T-helper 17 cell (primary cell): ENCODE data around the gene HNRNPK. TPM values are rescaled to one million over a fixed set of nuclear protein-coding genes. Genes with fewer than 3 reads are reported as not detected.

Source experiments
- ATAC-seq: fragments of 150-1000 bp; cut with Tn5 transposase; 2 replicates; pipeline ENCODE4 v1.10.0; 2021; ENCODE audit warnings: mild to moderate bottlenecking, moderate library complexity
- DNase-seq, 3 donors: peaks; one replicate each; pipeline versions ENCODE4 v3.0.0 to v3.0.0-alpha.2; 2020 to 2021
- H3K9me3 ChIP-seq: one replicate; pipeline ENCODE4 v1.7.0; 2013; ENCODE audit warnings: low read length, mild to moderate bottlenecking; ENCODE audit not compliant: control insufficient read depth, poor library complexity, severe bottlenecking
- H3K27ac Mint-ChIP-seq: one replicate; pipeline ENCODE4 v1.8.0; 2022; ENCODE audit warnings: mild to moderate bottlenecking, moderate library complexity, mixed read lengths
- H3K27me3 Mint-ChIP-seq: one replicate; pipeline ENCODE4 v1.8.0; 2022; ENCODE audit warnings: mixed read lengths
- H3K36me3 Mint-ChIP-seq: one replicate; pipeline ENCODE4 v1.8.0; 2022; ENCODE audit warnings: low read depth, mixed read lengths
- H3K4me1 Mint-ChIP-seq: one replicate; pipeline ENCODE4 v1.8.0; 2022; ENCODE audit warnings: mild to moderate bottlenecking, mixed read lengths
- H3K4me3 Mint-ChIP-seq: one replicate; pipeline ENCODE4 v1.8.0; 2022; ENCODE audit warnings: mild to moderate bottlenecking, moderate library complexity, mixed read lengths
- total RNA-seq, 4 donors: library from RNA in 2 of 4; stranded (reverse) in 2 of 4; gene quantifications; one replicate each; pipeline ENCODE4 v1.2.3 and lab custom pipeline; 2022 to 2026

Gene HNRNPK
- total RNA-seq, 2 donors from 2014 or later: 612 to 613 TPM

- DNase-seq (no peak), ATAC-seq (no peak)
- peaks cover 9% of the 10 kb centered on the region for H3K4me1 Mint-ChIP-seq
- H3K27ac Mint-ChIP-seq: no peak overlapping the region
- no peaks in the 10 kb centered on the region for H3K9me3 ChIP-seq
- no peaks in the 10 kb centered on the region for H3K36me3 Mint-ChIP-seq
- H3K4me3 Mint-ChIP-seq: no peak overlapping the region
- H3K27me3 Mint-ChIP-seq: no peaks in the 10 kb centered on the region
These were observed 7.4 kb upstream of the HNRNPK start for GRCh38 chr9:83987402-83987791.

- Mint-ChIP-seq H3K4me1 (peaks cover 9% of the 10 kb centered on the region), H3K4me3 (peak overlapping the region; percentile 36), H3K36me3 (no peaks in the 10 kb centered on the region), H3K27me3 (no peaks in the 10 kb centered on the region), H3K27ac (no peak overlapping the region)
- ATAC-seq (no peak), DNase-seq (no peak)
- H3K9me3 ChIP-seq: no peaks in the 10 kb centered on the region
These were observed 6.9 kb upstream of the HNRNPK start for GRCh38 chr9:83986765-83987401.

- Mint-ChIP-seq H3K27ac (no peak overlapping the region), H3K27me3 (no peaks in the 10 kb centered on the region), H3K36me3 (no peaks in the 10 kb centered on the region), H3K4me1 (peaks cover 15% of the 10 kb centered on the region), H3K4me3 (no peak overlapping the region)
- ATAC-seq (no peak), DNase-seq (no peak)
- H3K9me3 ChIP-seq: no peaks in the 10 kb centered on the region
These were observed 6.2 kb upstream of the HNRNPK start for GRCh38 chr9:83986195-83986594.

GRCh38 chr9:83981126-83981871 lies 1.3 kb upstream of the HNRNPK start:
- Mint-ChIP-seq H3K27me3 (no peaks in the 10 kb centered on the region), H3K27ac (peak overlapping the region; percentile 98), H3K4me3 (peak overlapping the region; percentile 99), H3K36me3 (peaks cover 8% of the 10 kb centered on the region), H3K4me1 (peaks cover 33% of the 10 kb centered on the region)
- no peaks in the 10 kb centered on the region for H3K9me3 ChIP-seq
- DNase-seq (no peak), ATAC-seq (no peak)

GRCh38 chr9:83980395-83981125 lies 545 bp upstream of the HNRNPK start, which contains the start of gene RMI1:
TSS of gene RMI1 (plus strand) at chr9:83980805. CDS start at chr9:84000987, 20,182 bp downstream.
- ATAC-seq (peak; percentile 82), DNase-seq (peak; percentile 97 to 99 (median 99))
- Mint-ChIP-seq H3K4me1 (peaks cover 39% of the 10 kb centered on the region), H3K36me3 (peaks cover 8% of the 10 kb centered on the region), H3K4me3 (peak within 1 kb of the TSS; percentile 99), H3K27ac (peak within 1 kb of the TSS; percentile 98), H3K27me3 (no peaks in the 10 kb centered on the region)
- no peaks in the 10 kb centered on the region for H3K9me3 ChIP-seq

GRCh38 chr9:83978992-83979811 lies 813 bp downstream of the HNRNPK start:
- H3K4me1 Mint-ChIP-seq: peaks cover 52% of the 10 kb centered on the region
- peak; percentile 53 for ATAC-seq
- H3K27ac Mint-ChIP-seq: peak overlapping the region; percentile 98
- H3K27me3 Mint-ChIP-seq: no peaks in the 10 kb centered on the region
- peaks cover 19% of the 10 kb centered on the region for H3K36me3 Mint-ChIP-seq
- DNase-seq: peak; percentile 72 to 81 (median 79)
- H3K4me3 Mint-ChIP-seq: peak overlapping the region; percentile 99
- H3K9me3 ChIP-seq: no peaks in the 10 kb centered on the region

GRCh38 chr9:83977196-83977595 lies 2.8 kb downstream of the HNRNPK start:
- Mint-ChIP-seq H3K4me1 (peaks cover 55% of the 10 kb centered on the region), H3K27me3 (no peaks in the 10 kb centered on the region), H3K27ac (peak overlapping the region; percentile 98), H3K4me3 (peak overlapping the region; percentile 99), H3K36me3 (peaks cover 22% of the 10 kb centered on the region)
- no peaks in the 10 kb centered on the region for H3K9me3 ChIP-seq
- ATAC-seq (no peak), DNase-seq (no peak)

- H3K4me3 Mint-ChIP-seq: no peak overlapping the region
- H3K4me1 Mint-ChIP-seq: peaks cover 55% of the 10 kb centered on the region
- no peak for ATAC-seq
- DNase-seq: no peak
- no peaks in the 10 kb centered on the region for H3K9me3 ChIP-seq
- H3K27me3 Mint-ChIP-seq: no peaks in the 10 kb centered on the region
- H3K27ac Mint-ChIP-seq: peak overlapping the region; percentile 98
- H3K36me3 Mint-ChIP-seq: peaks cover 27% of the 10 kb centered on the region
These were observed 3.6 kb downstream of the HNRNPK start for GRCh38 chr9:83976372-83976771.

- peaks cover 27% of the 10 kb centered on the region for H3K36me3 Mint-ChIP-seq
- no peaks in the 10 kb centered on the region for H3K27me3 Mint-ChIP-seq
- H3K4me3 Mint-ChIP-seq: peak overlapping the region; percentile 19
- no peak for DNase-seq
- peaks cover 49% of the 10 kb centered on the region for H3K4me1 Mint-ChIP-seq
- H3K9me3 ChIP-seq: no peaks in the 10 kb centered on the region
- peak overlapping the region; percentile 98 for H3K27ac Mint-ChIP-seq
- ATAC-seq: no peak
These were observed 4.7 kb downstream of the HNRNPK start for GRCh38 chr9:83975300-83975699.

- Mint-ChIP-seq H3K36me3 (peaks cover 23% of the 10 kb centered on the region), H3K27ac (no peak overlapping the region), H3K27me3 (no peaks in the 10 kb centered on the region), H3K4me3 (no peak overlapping the region), H3K4me1 (peaks cover 36% of the 10 kb centered on the region)
- H3K9me3 ChIP-seq: no peaks in the 10 kb centered on the region
- DNase-seq: no peak
- no peak for ATAC-seq
These were observed 7.7 kb downstream of the HNRNPK start for GRCh38 chr9:83972286-83972685.

- ATAC-seq (no peak), DNase-seq (no peak)
- Mint-ChIP-seq H3K4me3 (no peak overlapping the region), H3K36me3 (peaks cover 25% of the 10 kb centered on the region), H3K27me3 (no peaks in the 10 kb centered on the region), H3K27ac (peak overlapping the region; percentile 34), H3K4me1 (peaks cover 36% of the 10 kb centered on the region)
- no peaks in the 10 kb centered on the region for H3K9me3 ChIP-seq
These were observed 8.5 kb downstream of the HNRNPK start for GRCh38 chr9:83971485-83971884.

GRCh38 chr9:83969602-83970001 lies 10.4 kb downstream of the HNRNPK start:
- DNase-seq (no peak), ATAC-seq (no peak)
- Mint-ChIP-seq H3K4me3 (no peak overlapping the region), H3K36me3 (peaks cover 16% of the 10 kb centered on the region), H3K27me3 (no peaks in the 10 kb centered on the region), H3K27ac (peak overlapping the region; percentile 34), H3K4me1 (peaks cover 31% of the 10 kb centered on the region)
- H3K9me3 ChIP-seq: no peaks in the 10 kb centered on the region
